Naive thymus-derived CD8-positive, alpha-beta T cell (primary cell): ENCODE measurements around the gene OR10H1. TPM values are rescaled to one million over a fixed set of nuclear protein-coding genes. Genes with fewer than 3 reads are reported as not detected.
"Not testable (repeated sequence)": the region's sequence is repeated elsewhere in the genome, so short reads cannot be mapped to it uniquely, and the experiment has no call there.

Experiments used
- ATAC-seq, 2 donors: fragments of 150-1000 bp; cut with Tn5 transposase in 1 of 2; sonication (Bioruptor Pico), chemical (Tn5 transposase) in 1 of 2; 1 replicate in 1 of 2; 2 replicates in 1 of 2; pipeline ENCODE4 v1.10.0; 2021; ENCODE audit warnings: mild to moderate bottlenecking in 2 of 2, moderate library complexity in 2 of 2
- POLR2A ChIA-PET: fragments of 350-600 bp; sonication (Branson Sonifier 250); formaldehyde crosslinking; loops from one replicate; lab custom pipeline; 2021; ENCODE audit warnings: antibody characterized with exemption; lab: Charles Lee
- DNase-seq, 10 donors: peaks; one replicate each; pipeline versions ENCODE4 v3.0.0 to v3.0.0-alpha.2; 2020 to 2022
- H3K27ac Mint-ChIP-seq, 10 donors: one replicate each; pipeline ENCODE4 v1.8.0; 2020 to 2022; ENCODE audit warnings: mild to moderate bottlenecking in 10 of 10, mixed read lengths in 10 of 10, moderate library complexity in 4 of 10, inconsistent platforms in 1 of 10
- H3K27me3 Mint-ChIP-seq, 5 donors: one replicate each; pipeline ENCODE4 v1.8.0; 2021 to 2022; ENCODE audit warnings: mixed read lengths in 5 of 5
- H3K36me3 Mint-ChIP-seq, 3 donors: one replicate each; pipeline ENCODE4 v1.8.0; 2020 to 2022; ENCODE audit warnings: mixed read lengths in 3 of 3, mild to moderate bottlenecking in 2 of 3, inconsistent platforms in 1 of 3
- H3K4me1 Mint-ChIP-seq, 4 donors: one replicate each; pipeline ENCODE4 v1.8.0; 2021 to 2022; ENCODE audit warnings: mixed read lengths in 4 of 4
- H3K4me3 Mint-ChIP-seq, 10 donors: one replicate each; pipeline ENCODE4 v1.8.0; 2020 to 2022; ENCODE audit warnings: mild to moderate bottlenecking in 10 of 10, mixed read lengths in 10 of 10, moderate library complexity in 6 of 10, inconsistent platforms in 1 of 10
- H3K9me3 Mint-ChIP-seq, 9 donors: one replicate each; pipeline ENCODE4 v1.8.0; 2020 to 2022; ENCODE audit warnings: mixed read lengths in 9 of 9, mild to moderate bottlenecking in 3 of 9, inconsistent platforms in 1 of 9, moderate library complexity in 1 of 9
- polyA plus RNA-seq, 3 donors: library from polyadenylated mRNA; unstranded; fragments of 300-500 nt; fragmentation: Illumina TruSeq; gene quantifications; one replicate each; pipeline ENCODE4 v1.2.3, GENCODE V29; 2021
- total RNA-seq, 8 experiments: library from RNA in 2 of 8; stranded (reverse) in 2 of 8; gene quantifications; one replicate each; pipeline ENCODE4 v1.2.3 and lab custom pipeline; 2021 to 2026

The OR10H1 gene, protein sequence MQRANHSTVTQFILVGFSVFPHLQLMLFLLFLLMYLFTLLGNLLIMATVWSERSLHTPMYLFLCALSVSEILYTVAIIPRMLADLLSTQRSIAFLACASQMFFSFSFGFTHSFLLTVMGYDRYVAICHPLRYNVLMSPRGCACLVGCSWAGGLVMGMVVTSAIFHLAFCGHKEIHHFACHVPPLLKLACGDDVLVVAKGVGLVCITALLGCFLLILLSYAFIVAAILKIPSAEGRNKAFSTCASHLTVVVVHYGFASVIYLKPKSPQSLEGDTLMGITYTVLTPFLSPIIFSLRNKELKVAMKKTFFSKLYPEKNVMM
- total RNA-seq (not detected), polyA plus RNA-seq (not detected), total RNA-seq (lab: John Stamatoyannopoulos, UW) (0 reads per million in 6 experiments)

DNA sequence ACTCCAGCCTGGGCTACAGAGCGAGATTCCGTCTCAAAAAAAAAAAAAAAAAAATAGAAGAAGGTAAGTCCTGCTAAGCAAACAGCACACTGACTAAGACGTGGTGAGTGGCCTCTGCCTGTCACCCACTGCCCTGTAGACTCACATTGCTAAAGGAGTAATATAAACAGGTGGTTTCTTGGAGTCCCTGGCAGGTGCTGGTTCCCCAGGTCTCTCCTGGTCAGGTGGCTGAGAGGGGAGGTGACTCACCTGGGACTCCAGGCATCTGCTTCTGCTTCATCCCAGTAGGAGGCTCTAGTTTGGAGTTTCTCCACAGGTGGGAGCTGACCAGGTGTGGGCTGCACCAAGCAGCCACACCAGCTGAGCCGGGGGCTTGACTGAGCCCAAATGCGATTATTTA, at the start of gene OR10H1:
TSS of gene OR10H1 (minus strand) at position 359 of the 400 bp plus-strand sequence. CDS start 7,627 bp downstream, outside the sequence.
- H3K27me3 Mint-ChIP-seq = peaks cover 0 to 29% (median 5%) of the 10 kb centered on the region in 5 donors
- H3K9me3 Mint-ChIP-seq = no peaks in the 10 kb centered on the region
- ATAC-seq (no peak), DNase-seq (no peak)
- no peaks in the 10 kb centered on the region for H3K36me3 Mint-ChIP-seq
- H3K4me3 Mint-ChIP-seq = no peak within 1 kb of the TSS
- H3K4me1 Mint-ChIP-seq = peaks cover 13 to 29% (median 19%) of the 10 kb centered on the region in 4 donors
- peak within 1 kb of the TSS in 4 of 10 donors; percentile 1 to 47 (median 18) for H3K27ac Mint-ChIP-seq
- POLR2A ChIA-PET = interaction anchor here (1.4 kb wide), 1 partner anchor 21 kb away, joined by 5 read pairs; no protein-coding TSS in a partner anchor

DNA sequence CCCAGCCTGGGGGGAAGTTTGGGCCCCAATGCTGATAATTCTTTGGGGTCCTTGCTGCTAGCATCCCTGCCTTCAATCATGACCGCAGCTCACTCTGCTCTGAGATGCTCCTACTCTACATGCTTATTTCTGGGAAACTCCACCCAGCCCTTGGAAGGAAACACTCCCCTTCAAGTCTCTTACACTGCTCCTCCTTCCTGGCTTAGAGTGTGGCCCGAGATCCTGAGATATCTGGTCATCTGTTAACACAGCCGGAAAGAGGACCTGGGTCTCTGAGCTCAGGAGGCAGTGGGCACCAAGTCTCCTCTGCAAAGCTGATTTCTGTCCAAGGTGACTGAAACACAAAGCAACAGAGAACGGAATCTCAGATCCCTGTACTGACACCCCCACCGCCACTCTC, 49.4 kb upstream of the OR10H1 start:
- Mint-ChIP-seq H3K4me1 (peaks cover 8 to 17% (median 10%) of the 10 kb centered on the region in 4 donors), H3K9me3 (no peaks in the 10 kb centered on the region), H3K27me3 (peaks cover 0 to 5% (median 3%) of the 10 kb centered on the region in 5 donors), H3K4me3 (no peak overlapping the region), H3K27ac (peak overlapping the region in 1 of 10 donors; percentile 81), H3K36me3 (no peaks in the 10 kb centered on the region)
- ATAC-seq (no peak), DNase-seq (no peak)
- POLR2A ChIA-PET = interaction anchor here (0.5 to 0.6 kb wide), 3 partner anchors 22 to 196 kb away, joined by 3 read pairs; no protein-coding TSS in a partner anchor

DNA sequence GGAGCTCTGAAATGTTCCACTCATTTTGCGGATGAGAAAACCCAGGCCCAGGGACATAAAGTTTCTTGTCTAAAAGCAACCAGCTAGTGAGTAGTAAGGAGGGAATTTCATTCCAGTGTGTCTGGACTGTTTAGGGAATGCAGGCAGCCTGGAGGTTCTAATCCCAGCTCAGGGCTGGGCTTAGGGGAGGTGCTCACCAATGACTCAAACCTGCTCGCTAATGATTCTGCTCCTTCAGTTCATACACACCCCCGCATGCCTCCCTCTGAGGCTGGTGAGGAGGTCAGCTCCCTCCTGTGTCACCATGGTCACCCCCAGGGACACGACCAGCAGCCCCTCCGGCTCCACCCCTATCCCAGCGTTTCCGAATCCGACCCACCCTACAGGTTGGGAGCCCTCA, 47.8 kb upstream of the OR10H1 start:
- ATAC-seq (no peak), DNase-seq (no peak)
- H3K4me3 Mint-ChIP-seq = no peak overlapping the region
- peak overlapping the region in 1 of 10 donors; percentile 33 for H3K27ac Mint-ChIP-seq
- no peaks in the 10 kb centered on the region for H3K36me3 Mint-ChIP-seq
- peaks cover 0 to 5% (median 3%) of the 10 kb centered on the region in 5 donors for H3K27me3 Mint-ChIP-seq
- H3K4me1 Mint-ChIP-seq = peaks cover 0 to 5% (median 2%) of the 10 kb centered on the region in 4 donors
- H3K9me3 Mint-ChIP-seq = no peaks in the 10 kb centered on the region
- POLR2A ChIA-PET = no interaction called here

GRCh38 chr19:15862444-15862843, 47.0 kb upstream of the OR10H1 start:
- Mint-ChIP-seq H3K27me3 (peaks cover 0 to 5% (median 3%) of the 10 kb centered on the region in 5 donors), H3K9me3 (no peaks in the 10 kb centered on the region), H3K36me3 (no peaks in the 10 kb centered on the region), H3K4me1 (peaks cover 0 to 2% (median under 1%) of the 10 kb centered on the region in 4 donors), H3K27ac (peak overlapping the region in 1 of 10 donors; percentile 13), H3K4me3 (no peak overlapping the region)
- DNase-seq = no peak
- no peak for ATAC-seq
- POLR2A ChIA-PET = no interaction called here

GRCh38 chr19:15860522-15860921, 45.1 kb upstream of the OR10H1 start:
- H3K4me1 Mint-ChIP-seq = peaks cover 0 to 3% (median under 1%) of the 10 kb centered on the region in 4 donors
- H3K4me3 Mint-ChIP-seq = no peak overlapping the region
- no peak overlapping the region for H3K27ac Mint-ChIP-seq
- H3K36me3 Mint-ChIP-seq = no peaks in the 10 kb centered on the region
- peaks cover 0 to 5% (median 3%) of the 10 kb centered on the region in 5 donors for H3K27me3 Mint-ChIP-seq
- POLR2A ChIA-PET = no interaction called here
- H3K9me3 Mint-ChIP-seq = no peaks in the 10 kb centered on the region
- DNase-seq = no peak
- ATAC-seq = no peak

GRCh38 chr19:15859187-15859586, 43.7 kb upstream of the OR10H1 start:
- POLR2A ChIA-PET = interaction anchor here (1.2 kb wide), 1 partner anchor 22 kb away, joined by 4 read pairs; no protein-coding TSS in a partner anchor
- H3K9me3 Mint-ChIP-seq = no peaks in the 10 kb centered on the region
- no peak overlapping the region for H3K4me3 Mint-ChIP-seq

GRCh38 chr19:15850385-15850784, 34.9 kb upstream of the OR10H1 start:
- no peaks in the 10 kb centered on the region for H3K27me3 Mint-ChIP-seq
- H3K4me3 Mint-ChIP-seq = no peak overlapping the region
- H3K4me1 Mint-ChIP-seq = peaks cover 11 to 13% (median 11%) of the 10 kb centered on the region in 4 donors
- POLR2A ChIA-PET = interaction anchor here (0.7 to 1.9 kb wide), 3 partner anchors 9 to 32 kb away, joined by 3 to 7 read pairs (median 4); no protein-coding TSS in a partner anchor
- DNase-seq (no peak), ATAC-seq (no peak)
- H3K9me3 Mint-ChIP-seq = no peaks in the 10 kb centered on the region
- no peaks in the 10 kb centered on the region for H3K36me3 Mint-ChIP-seq
- no peak overlapping the region for H3K27ac Mint-ChIP-seq

More at GRCh38 chr19:15859187-15859586, 43.7 kb upstream of the OR10H1 start:
- peaks cover 0 to 5% (median under 1%) of the 10 kb centered on the region in 4 donors for H3K4me1 Mint-ChIP-seq
- DNase-seq = no peak
- H3K27ac Mint-ChIP-seq = no peak overlapping the region
- H3K27me3 Mint-ChIP-seq = peaks cover 0 to 5% (median 3%) of the 10 kb centered on the region in 5 donors
- H3K36me3 Mint-ChIP-seq = no peaks in the 10 kb centered on the region
- no peak for ATAC-seq

DNA sequence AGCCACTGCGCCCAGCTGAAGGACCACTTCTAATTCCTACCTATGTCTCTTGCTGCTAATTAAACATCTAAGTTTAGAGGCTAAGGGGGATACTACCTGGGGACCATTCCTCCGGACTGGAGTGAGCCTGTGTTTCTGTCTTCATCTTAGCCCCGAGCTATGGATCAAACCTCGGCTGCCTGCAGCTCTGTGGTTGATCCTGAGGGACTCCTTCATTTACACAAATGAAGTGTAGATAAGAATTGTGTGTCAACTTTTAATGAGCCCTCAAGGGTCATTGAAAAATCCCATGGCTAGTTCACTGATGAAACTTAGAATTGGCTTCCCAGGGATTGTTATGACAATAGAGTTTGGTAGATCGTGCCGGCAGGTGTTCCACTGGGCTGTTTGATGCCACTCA, 31.5 kb upstream of the OR10H1 start:
- Mint-ChIP-seq H3K36me3 (no peaks in the 10 kb centered on the region), H3K9me3 (no peaks in the 10 kb centered on the region), H3K4me3 (peak overlapping the region in 1 of 10 donors; percentile 11), H3K27ac (peak overlapping the region in 6 of 10 donors; percentile 24 to 76 (median 55)), H3K27me3 (no peaks in the 10 kb centered on the region), H3K4me1 (peaks cover 27 to 43% (median 35%) of the 10 kb centered on the region in 4 donors)
- POLR2A ChIA-PET = interaction anchor here (1.1 kb wide), 1 partner anchor 11 kb away, joined by 5 read pairs; no protein-coding TSS in a partner anchor
- no peak for DNase-seq
- no peak for ATAC-seq

GRCh38 chr19:15843894-15844222, 28.4 kb upstream of the OR10H1 start:
- not testable (repeated sequence) for H3K27me3 Mint-ChIP-seq, H3K9me3 Mint-ChIP-seq, H3K36me3 Mint-ChIP-seq
- peak in 1 of 10 donors; percentile 6 for DNase-seq
- Mint-ChIP-seq H3K4me1 (peaks cover 28 to 46% (median 36%) of the 10 kb centered on the region in 4 donors), H3K27ac (peak overlapping the region in 9 of 10 donors; percentile 8 to 91 (median 80)), H3K4me3 (peak overlapping the region in 9 of 10 donors; percentile 1 to 76 (median 60))
- peak in 1 of 2 donors; percentile 15 for ATAC-seq
- POLR2A ChIA-PET = interaction anchor here (1.0 to 1.6 kb wide), 3 partner anchors 9 to 230 kb away, joined by 3 to 8 read pairs (median 7); no protein-coding TSS in a partner anchor

- DNase-seq = peak in 2 of 10 donors; percentile 26 to 34
- Mint-ChIP-seq H3K36me3 (no peaks in the 10 kb centered on the region), H3K27ac (peak overlapping the region in 9 of 10 donors; percentile 8 to 91 (median 80)), H3K4me3 (peak overlapping the region in 9 of 10 donors; percentile 1 to 76 (median 60)), H3K27me3 (no peaks in the 10 kb centered on the region), H3K4me1 (peaks cover 30 to 50% (median 42%) of the 10 kb centered on the region in 4 donors), H3K9me3 (no peaks in the 10 kb centered on the region)
- POLR2A ChIA-PET = interaction anchor here (1.0 to 1.6 kb wide), 3 partner anchors 10 to 231 kb away, joined by 3 to 8 read pairs (median 7); no protein-coding TSS in a partner anchor
- ATAC-seq = peak; percentile 26 to 48
These were observed 27.9 kb upstream of the OR10H1 start for GRCh38 chr19:15843203-15843893.

- POLR2A ChIA-PET = interaction anchor here (1.1 kb wide), 1 partner anchor 8 kb away, joined by 3 read pairs; no protein-coding TSS in a partner anchor
- Mint-ChIP-seq H3K27me3 (no peaks in the 10 kb centered on the region), H3K9me3 (no peaks in the 10 kb centered on the region), H3K27ac (peak overlapping the region in 9 of 10 donors; percentile 32 to 72 (median 60)), H3K36me3 (no peaks in the 10 kb centered on the region), H3K4me1 (peaks cover 36 to 60% (median 51%) of the 10 kb centered on the region in 4 donors), H3K4me3 (peak overlapping the region in 2 of 10 donors; percentile 5 to 7)
- DNase-seq (peak in 1 of 10 donors; percentile 13), ATAC-seq (no peak)
These were observed 26.6 kb upstream of the OR10H1 start for GRCh38 chr19:15841875-15842569.
